K562 (cell line): ENCODE measurements around the gene SLC28A1. TPM values are rescaled to one million over a fixed set of nuclear protein-coding genes. Genes with fewer than 3 reads are reported as not detected.

Source experiments
- ATAC-seq: fragments of 200-7000 bp; cut with Tn5 transposase; 3 replicates; pipeline ENCODE4 v1.9.1; 2020; ENCODE audit warnings: moderate library complexity
- BruUV-seq: library from RNA; stranded (reverse); fragments of 400-500 nt; replicated peaks from 2 replicates; lab custom pipeline; 2021; lab: Mats Ljungman, UMichigan
- CTCF ChIA-PET: fragments of 300-600 bp; formaldehyde crosslinking; extraction: SDS; loops from one replicate; lab custom pipeline; 2021; ENCODE audit warnings: low intra/inter-chr PET ratio; lab: Yijun Ruan, JAX
- POLR2A ChIA-PET: fragments of 300-600, 350-650 bp; sonication (Branson Sonifier 250); formaldehyde crosslinking; extraction: SDS; loops from one replicate; lab custom pipeline; 2021; ENCODE audit warnings: antibody characterized with exemption, inconsistent platforms; lab: Yijun Ruan, JAX
- DNase-seq, 4 experiments: peaks; one replicate each; pipeline versions ENCODE4 v3.0.0 to v3.0.0-alpha.2; 2011 to 2018; ENCODE audit warnings: low spot score in 3 of 4, mixed read lengths in 3 of 4; ENCODE audit errors: extremely low read depth in 1 of 4
- FAIRE-seq: peaks from 2 replicates; lab custom pipeline; 2011; peaks lifted over from hg19 to GRCh38; lab: Jason Lieb, UNC
- H2AFZ ChIP-seq: 2 replicates; pipeline ENCODE4 v1.6.0; 2011; ENCODE audit warnings: low read depth, low read length, control low read depth, inconsistent platforms
- H3K27ac ChIP-seq: fragments of 200-600 bp; 3 replicates; pipeline ENCODE4 v1.8.0; 2011; ENCODE audit warnings: low read depth, mild to moderate bottlenecking, control low read depth, inconsistent platforms, low read length, moderate library complexity, mixed read lengths; ENCODE audit errors: extremely low read depth
- H3K27me3 ChIP-seq, 2 experiments: fragments of 300-600 bp in 1 of 2; 2 replicates in 1 of 2; 3 replicates in 1 of 2; pipeline versions ENCODE4 v1.6.0 to v1.8.0; 2011; ENCODE audit warnings: inconsistent platforms in 2 of 2, low read length in 2 of 2, mild to moderate bottlenecking in 1 of 2, mixed read lengths in 1 of 2, moderate library complexity in 1 of 2; ENCODE audit not compliant: control insufficient read depth in 2 of 2, insufficient read depth in 2 of 2
- H3K36me3 ChIP-seq: fragments of 300-600 bp; 3 replicates; pipeline ENCODE4 v1.8.0; 2011; ENCODE audit warnings: mild to moderate bottlenecking, low read length, inconsistent platforms; ENCODE audit not compliant: control insufficient read depth, insufficient read depth
- H3K4me1 ChIP-seq, 2 experiments: fragments of 200-600 bp in 1 of 2; replicated peaks in 1 of 2; 2 replicates in 1 of 2; 3 replicates in 1 of 2; pipeline versions ENCODE4 v1.5.1 to v1.8.0; 2011; ENCODE audit warnings: inconsistent platforms in 2 of 2, low read length in 2 of 2, mild to moderate bottlenecking in 1 of 2, mixed read lengths in 1 of 2, moderate library complexity in 1 of 2; ENCODE audit not compliant: control insufficient read depth in 2 of 2, insufficient read depth in 2 of 2
- H3K4me2 ChIP-seq: 2 replicates; pipeline ENCODE4 v1.6.1; 2011; ENCODE audit warnings: low read length, control low read depth, inconsistent platforms, mixed read lengths; ENCODE audit not compliant: insufficient read depth
- H3K4me3 ChIP-seq: fragments of 200-600 bp; sonication (generic), shearing (Covaris generic); 2 replicates; pipeline ENCODE4 v1.5.1; 2016; ENCODE audit warnings: control low read depth, inconsistent platforms
- H3K79me2 ChIP-seq: fragments of 200-600 bp; 3 replicates; pipeline ENCODE4 v1.8.0; 2011; ENCODE audit warnings: low read length, inconsistent platforms; ENCODE audit not compliant: control insufficient read depth, insufficient read depth
- H3K9ac ChIP-seq, 2 experiments: 2 replicates each; pipeline versions ENCODE4 v1.6.0 to v1.6.1; 2011; ENCODE audit warnings: low read depth in 2 of 2, low read length in 2 of 2, control low read depth in 1 of 2, inconsistent platforms in 1 of 2, mild to moderate bottlenecking in 1 of 2, mixed read lengths in 1 of 2; ENCODE audit not compliant: insufficient read depth in 1 of 2
- H3K9me1 ChIP-seq: one replicate; pipeline ENCODE4 v1.6.0; 2011; ENCODE audit warnings: inconsistent platforms, mild to moderate bottlenecking, low read length, moderate library complexity; ENCODE audit not compliant: control insufficient read depth, insufficient read depth
- H3K9me3 ChIP-seq: replicated peaks from 2 replicates; pipeline ENCODE4 v1.5.1; 2011; ENCODE audit warnings: low read depth, low read length, inconsistent platforms; ENCODE audit not compliant: control insufficient read depth, insufficient read depth
- H4K20me1 ChIP-seq: replicated peaks from 2 replicates; pipeline ENCODE4 v1.6.1; 2011; ENCODE audit warnings: low read length, inconsistent platforms, mixed read lengths; ENCODE audit not compliant: control insufficient read depth, insufficient read depth
- ATF7 ChIP-seq: fragments of 450-650 bp; IDR thresholded peaks from 2 replicates; pipeline ENCODE4 v1.7.1; 2014; ENCODE audit warnings: mild to moderate bottlenecking, moderate library complexity
- BHLHE40 ChIP-seq: IDR thresholded peaks from 2 replicates; pipeline ENCODE4 v1.6.1; 2011; ENCODE audit warnings: low read length, improper control_type of control experiment
- JUND ChIP-seq, 2 experiments: IDR thresholded peaks; 2 replicates in 1 of 2; 3 replicates in 1 of 2; pipeline ENCODE4 v1.6.1; 2011; ENCODE audit warnings: borderline replicate concordance in 2 of 2, low read depth in 2 of 2, low read length in 2 of 2, improper control_type of control experiment in 1 of 2, missing biosample characterization in 1 of 2, missing genetic modification characterization in 1 of 2, missing genetic modification reagents in 1 of 2
- MBD2 ChIP-seq: sonication (generic); IDR thresholded peaks from 2 replicates; pipeline ENCODE4 v1.6.1; 2016; ENCODE audit warnings: low read depth, borderline replicate concordance
- NR4A1 ChIP-seq, 2 experiments: fragments of 250-450 bp in 1 of 2; fragments of 450-650 bp in 1 of 2; sonication (Bioruptor Pico) in 1 of 2; IDR thresholded peaks; 2 replicates each; pipeline versions ENCODE4 v1.4.0 to v1.6.1; 2016 to 2020; ENCODE audit warnings: mild to moderate bottlenecking in 2 of 2, missing compliant biosample characterization in 1 of 2, missing genetic modification characterization in 1 of 2, moderate library complexity in 1 of 2
- PRDM10 ChIP-seq: fragments of 450-650 bp; IDR thresholded peaks from 2 replicates; pipeline ENCODE4 v1.6.1; 2018; ENCODE audit not compliant: partially characterized antibody
- SNAPC5 ChIP-seq: fragments of 250-450 bp; sonication (Bioruptor Pico); IDR thresholded peaks from 2 replicates; pipeline ENCODE4 v1.8.0; 2021; ENCODE audit warnings: moderate library complexity, mild to moderate bottlenecking, inconsistent platforms
- YY1 ChIP-seq, 3 experiments: IDR thresholded peaks; 2 replicates each; pipeline ENCODE4 v1.6.1; 2011; ENCODE audit warnings: low read length in 2 of 3, mild to moderate bottlenecking in 2 of 3, moderate library complexity in 2 of 3, borderline replicate concordance in 1 of 3, control low read depth in 1 of 3, low read depth in 1 of 3; ENCODE audit not compliant: insufficient read depth in 3 of 3, insufficient replicate concordance in 2 of 3, control insufficient read depth in 1 of 3, insufficient read length in 1 of 3; ENCODE audit errors: extremely low read depth in 1 of 3
- ZNF592 ChIP-seq: fragments of 450-650 bp; IDR thresholded peaks from 2 replicates; pipeline ENCODE4 v1.6.1; 2017; ENCODE audit warnings: antibody characterized with exemption, mild to moderate bottlenecking
- WGBS: fragments of 100-300 bp; shearing (Covaris generic); methylation state at CpG from one replicate; pipeline ENCODE4 v1.1.6; 2016; ENCODE audit warnings: low coverage, mixed read lengths; ENCODE audit not compliant: insufficient coverage; ENCODE audit errors: missing lambda C conversion rate; 5-methylcytosine and 5-hydroxymethylcytosine counted together
- in situ Hi-C: fragments of 300-500 bp; cut with MboI; formaldehyde crosslinking; loops from 4 replicates; pipeline ENCODE4 v1.15.0; 2018; ENCODE audit warnings: inconsistent platforms, mixed read lengths
- intact Hi-C: fragments of 100-400 bp; cut with micrococcal nuclease; formaldehyde crosslinking; loops from 2 replicates; pipeline ENCODE4 v1.14.2; 2022
- polyA plus RNA-seq, 8 experiments: library from polyadenylated mRNA; depleted of rRNA in 4 of 8; stranded (reverse) in 5 of 8; unstranded in 3 of 8; fragments of >200 nt; fragmentation: Nextera tagmentation in 2 of 8; fragmentation: Illumina TruSeq in 1 of 8; extraction: Ambion mirVana in 2 of 8; extraction: Trizol in 1 of 8; gene quantifications; 2 replicates each; pipeline versions ENCODE4 v1.2.1 to v1.2.3, GENCODE V29; 2011 to 2014; ENCODE audit warnings: inconsistent platforms in 1 of 8, missing spikeins in 1 of 8
- total RNA-seq, 7 experiments: library from RNA; depleted of rRNA in 6 of 7; stranded (reverse); fragments of >200 nt in 6 of 7; fragmentation: Illumina TruSeq in 2 of 7; extraction: Trizol in 2 of 7; gene quantifications; 2 replicates each; pipeline versions ENCODE4 v1.2.1 to v1.2.3, GENCODE V29; 2011 to 2021; ENCODE audit warnings: low replicate concordance in 1 of 7

Gene SLC28A1
- total and polyA plus RNA-seq, 9 of the 15 experiments (the other 6 are each of a cell fraction or from before 2014, with no cell fraction given), result 0.04 TPM; not detected in 8

- 18% methylated on average over 6 of the region's 6 CpGs for WGBS
- peak; percentile 32 for FAIRE-seq
- Histone ChIP-seq H3K4me2 (no peak overlapping the region), H3K9me3 (no peaks in the 10 kb centered on the region), H3K4me3 (no peak overlapping the region), H3K4me1 (peaks cover 29 to 38% of the 10 kb centered on the region in 2 experiments), H3K79me2 (no peaks in the 10 kb centered on the region), H3K27me3 (no peaks in the 10 kb centered on the region), H4K20me1 (no peaks in the 10 kb centered on the region), H3K9ac (peak overlapping the region; percentile 11 to 76; a peak in 2 of 4 replicates), H3K36me3 (no peaks in the 10 kb centered on the region), H3K27ac (no peak overlapping the region; the same call in 2 of the 3 replicates), H2AFZ (peak overlapping the region; percentile 60), H3K9me1 (no peaks in the 10 kb centered on the region)
- POLR2A ChIA-PET, result interaction anchor here (0.6 to 0.9 kb wide), 4 partner anchors 8 to 343 kb away, joined by 3 to 6 read pairs (median 4); no protein-coding TSS in a partner anchor
- ATAC-seq, result no peak; the same call in 2 of the 3 replicates
- DNase-seq, result peak in 2 of 4 experiments; percentile 39 to 48
- no TSS peak for BruUV-seq
- in situ Hi-C loops (no loop called here), intact Hi-C loops (no loop called here)
- CTCF ChIA-PET, result interaction anchor here (0.6 kb wide), 1 partner anchor 10 kb away, joined by 3 read pairs; no protein-coding TSS in a partner anchor
- TF ChIP-seq BHLHE40 (peak; percentile 2; the same call in 1 of the 2 replicates), MBD2 (no peak), ZNF592 (peak; percentile 33; the same call in 1 of the 2 replicates), SNAPC5 (CRISPR knock-in tag) (no peak), JUND (IDR thresholded peaks at IDR 0.05; ENCODE audit: borderline replicate concordance, low read depth, low read length) (peak; percentile 47; the same call in 1 of the 2 replicates), JUND (tag; IDR thresholded peaks at IDR 0.05; ENCODE audit: borderline replicate concordance, low read depth, low read length) (0 out of 3 replicates have a peak, but pooled peaks have one; percentile 16), PRDM10 (peak; percentile 97), NR4A1 (CRISPR knock-in tag; IDR thresholded peaks at IDR 0.05) (no peak), NR4A1 (tag; IDR thresholded peaks at IDR 0.05) (no peak), ATF7 (peak; percentile 32; the same call in 1 of the 2 replicates), YY1 (IDR thresholded peaks at IDR 0.05; ENCODE audit: borderline replicate concordance in 1 of 3, control insufficient read depth in 1 of 3, extremely low read depth in 1 of 3, insufficient read depth in 3 of 3, insufficient read length in 1 of 3, insufficient replicate concordance in 2 of 3, low read depth in 1 of 3, low read length in 2 of 3) (no peak)
Observed at GRCh38 chr15:84911879-84912660, 27.6 kb downstream of the SLC28A1 start.
